Measurements from ENCODE around the gene PIK3C2G. TPM values are rescaled to one million over a fixed set of nuclear protein-coding genes. Genes with fewer than 3 reads are reported as not detected.

The PIK3C2G gene
- total and polyA plus RNA-seq, 4 donors, result 0.11 to 4.8 (median 0.74) TPM; not detected in 1

- no peak for TF ChIP-seq CTCF (IDR thresholded peaks at IDR 0.05; ENCODE audit: control extremely low read depth, extremely low read depth)
- no peak overlapping the region for H3K4me3 ChIP-seq
- WGBS, 2 donors, result 77 to 82% methylated on average over 1 of the region's 1 CpG
- no peaks in the 10 kb centered on the region for H3K27me3 ChIP-seq (ENCODE audit: control insufficient read depth in 3 of 3, insufficient read depth in 3 of 3, low read length in 2 of 3)
- no peak overlapping the region for H3K27ac ChIP-seq (ENCODE audit: low read depth in 1 of 2, low read length in 1 of 2)
- H3K9me3 ChIP-seq (ENCODE audit: control insufficient read depth in 4 of 4, insufficient read depth in 3 of 4, low read length in 3 of 4), result peaks cover 0 to 9% (median 4%) of the 10 kb centered on the region in 4 donors
- no peak overlapping the region for H3K9ac ChIP-seq (ENCODE audit: insufficient read depth in 1 of 2, low read length in 2 of 2)
- H3K4me1 ChIP-seq (ENCODE audit: control insufficient read depth in 5 of 5, insufficient read depth in 5 of 5, low read length in 5 of 5), result no peaks in the 10 kb centered on the region
- ATAC-seq (ENCODE audit: insufficient read depth, low FRiP score) (no peak), DNase-seq (no peak)
- H3K36me3 ChIP-seq (ENCODE audit: control insufficient read depth in 4 of 4, insufficient read depth in 4 of 4, low read length in 4 of 4), result no peaks in the 10 kb centered on the region
Measured at GRCh38 chr12:18297902-18298301, 36.6 kb downstream of the PIK3C2G start.

- H3K27ac ChIP-seq (ENCODE audit: low read depth in 1 of 2, low read length in 1 of 2), result no peak overlapping the region
- no peak overlapping the region for H3K4me3 ChIP-seq
- ATAC-seq (ENCODE audit: insufficient read depth, low FRiP score) (no peak), DNase-seq (no peak)
- peaks cover 0 to 9% (median 4%) of the 10 kb centered on the region in 4 donors for H3K9me3 ChIP-seq (ENCODE audit: control insufficient read depth in 4 of 4, insufficient read depth in 3 of 4, low read length in 3 of 4)
- H3K27me3 ChIP-seq (ENCODE audit: control insufficient read depth in 3 of 3, insufficient read depth in 3 of 3, low read length in 2 of 3), result no peaks in the 10 kb centered on the region
- WGBS, 2 donors, result 88 to 91% methylated on average over 5 of the region's 5 CpGs
- H3K4me1 ChIP-seq (ENCODE audit: control insufficient read depth in 5 of 5, insufficient read depth in 5 of 5, low read length in 5 of 5), result no peaks in the 10 kb centered on the region
- H3K9ac ChIP-seq (ENCODE audit: insufficient read depth in 1 of 2, low read length in 2 of 2), result no peak overlapping the region
- H3K36me3 ChIP-seq (ENCODE audit: control insufficient read depth in 4 of 4, insufficient read depth in 4 of 4, low read length in 4 of 4), result no peaks in the 10 kb centered on the region
- no peak for TF ChIP-seq CTCF (IDR thresholded peaks at IDR 0.05; ENCODE audit: control extremely low read depth, extremely low read depth)
Measured at GRCh38 chr12:18302809-18303430, 41.6 kb downstream of the PIK3C2G start.

- H3K27me3 ChIP-seq (ENCODE audit: control insufficient read depth in 3 of 3, insufficient read depth in 3 of 3, low read length in 2 of 3), result no peaks in the 10 kb centered on the region
- no peak overlapping the region for H3K9ac ChIP-seq (ENCODE audit: insufficient read depth in 1 of 2, low read length in 2 of 2)
- H3K9me3 ChIP-seq (ENCODE audit: control insufficient read depth in 4 of 4, insufficient read depth in 3 of 4, low read length in 3 of 4), result peaks cover 0 to 9% (median 4%) of the 10 kb centered on the region in 4 donors
- H3K4me3 ChIP-seq, result no peak overlapping the region
- no peak for DNase-seq
- ATAC-seq (ENCODE audit: insufficient read depth, low FRiP score), result no peak
- H3K36me3 ChIP-seq (ENCODE audit: control insufficient read depth in 4 of 4, insufficient read depth in 4 of 4, low read length in 4 of 4), result no peaks in the 10 kb centered on the region
- no peaks in the 10 kb centered on the region for H3K4me1 ChIP-seq (ENCODE audit: control insufficient read depth in 5 of 5, insufficient read depth in 5 of 5, low read length in 5 of 5)
- H3K27ac ChIP-seq (ENCODE audit: low read depth in 1 of 2, low read length in 1 of 2), result no peak overlapping the region
- no peak for TF ChIP-seq CTCF (IDR thresholded peaks at IDR 0.05; ENCODE audit: control extremely low read depth, extremely low read depth)
- WGBS, 2 donors, result 42 to 56% methylated on average over 1 of the region's 1 CpG
Measured at GRCh38 chr12:18304609-18305008, 43.3 kb downstream of the PIK3C2G start.

- H3K27me3 ChIP-seq (ENCODE audit: control insufficient read depth in 3 of 3, insufficient read depth in 3 of 3, low read length in 2 of 3), result no peaks in the 10 kb centered on the region
- H3K36me3 ChIP-seq (ENCODE audit: control insufficient read depth in 4 of 4, insufficient read depth in 4 of 4, low read length in 4 of 4), result no peaks in the 10 kb centered on the region
- H3K4me1 ChIP-seq (ENCODE audit: control insufficient read depth in 5 of 5, insufficient read depth in 5 of 5, low read length in 5 of 5), result no peaks in the 10 kb centered on the region
- DNase-seq, result no peak
- peaks cover 0 to 9% (median 2%) of the 10 kb centered on the region in 4 donors for H3K9me3 ChIP-seq (ENCODE audit: control insufficient read depth in 4 of 4, insufficient read depth in 3 of 4, low read length in 3 of 4)
- no peak overlapping the region for H3K9ac ChIP-seq (ENCODE audit: insufficient read depth in 1 of 2, low read length in 2 of 2)
- ATAC-seq (ENCODE audit: insufficient read depth, low FRiP score), result no peak
- TF ChIP-seq CTCF (IDR thresholded peaks at IDR 0.05; ENCODE audit: control extremely low read depth, extremely low read depth), result no peak
- H3K27ac ChIP-seq (ENCODE audit: low read depth in 1 of 2, low read length in 1 of 2), result no peak overlapping the region
- no peak overlapping the region for H3K4me3 ChIP-seq
- 58 to 74% methylated on average over 1 of the region's 1 CpG for WGBS, 2 donors
Measured at GRCh38 chr12:18306311-18306710, 45.0 kb downstream of the PIK3C2G start.

Data from lung (tissue), 12 donors.